Neural progenitor cell (in vitro differentiated cells): ENCODE measurements around the gene HOXA11.
A peak's percentile ranks its signal among the peaks of the same experiment; 100 is the strongest.

Experiments
- CTCF ChIP-seq: fragments of 200-600 bp; sonication (generic); IDR thresholded peaks from 2 replicates; pipeline ENCODE4 v1.5.1; 2017; ENCODE audit warnings: antibody characterized with exemption, mild to moderate bottlenecking
- EZH2 ChIP-seq: fragments of 200-600 bp; sonication (generic); IDR thresholded peaks from 2 replicates; pipeline ENCODE4 v1.6.1; 2017; ENCODE audit warnings: antibody characterized with exemption, mild to moderate bottlenecking, moderate library complexity

GRCh38 chr7:27147199-27148030 lies 37.6 kb downstream of the HOXA11 start, which contains the start of gene HOXA6:
- TF ChIP-seq CTCF (no peak), EZH2 (peak; percentile 88)
